HG03565 (cell line): ENCODE data around the gene NCOA7.
"Not testable (repeated sequence)": the region's sequence is repeated elsewhere in the genome, so short reads cannot be mapped to it uniquely, and the experiment has no call there.

Source experiments
- ATAC-seq: cut with Tn5 transposase; IDR thresholded peaks from one replicate; pipeline ENCODE4 v1.9.1; 2021; ENCODE audit warnings: mild to moderate bottlenecking, moderate library complexity; ENCODE audit not compliant: unreplicated experiment

NCOA7 gene

DNA sequence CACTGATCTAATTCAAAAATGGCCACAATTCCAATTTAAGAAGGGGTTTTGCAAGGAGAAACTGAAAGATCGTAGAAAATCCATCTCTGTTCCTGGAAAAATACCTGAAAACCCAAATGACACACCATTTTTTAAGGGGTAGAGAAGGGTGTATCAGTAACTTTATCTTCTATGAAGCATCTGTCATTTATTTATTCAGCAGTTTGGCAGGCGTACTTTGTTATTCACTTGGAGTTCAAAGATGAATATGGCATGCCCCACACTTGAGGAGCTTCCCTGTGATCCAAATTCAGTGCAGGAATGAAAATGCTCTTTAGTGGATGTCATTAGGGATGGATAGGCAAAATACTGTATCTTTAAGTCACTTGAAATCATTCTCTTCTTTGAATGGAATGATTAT is 173.1 kb downstream of the NCOA7 start:
- ATAC-seq, result no peak

DNA sequence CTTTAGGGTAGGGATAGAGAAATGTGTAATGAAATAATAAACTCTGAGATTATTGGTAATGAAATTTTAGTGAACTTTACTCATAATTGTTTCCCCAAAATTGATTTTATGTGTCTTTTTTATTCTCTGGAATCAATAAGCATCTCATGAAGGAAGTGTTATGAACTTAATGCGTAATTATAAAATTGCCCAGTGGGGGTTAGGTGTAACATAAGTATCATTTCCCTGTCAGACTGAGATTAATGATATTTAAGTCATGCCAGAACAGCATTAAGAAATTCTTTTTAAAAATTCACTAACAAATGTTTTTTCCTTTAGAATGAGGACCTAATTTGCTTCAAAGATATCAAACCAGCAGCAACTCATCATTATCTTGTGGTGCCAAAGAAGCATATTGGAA is 175.8 kb downstream of the NCOA7 start:
- no peak for ATAC-seq

DNA sequence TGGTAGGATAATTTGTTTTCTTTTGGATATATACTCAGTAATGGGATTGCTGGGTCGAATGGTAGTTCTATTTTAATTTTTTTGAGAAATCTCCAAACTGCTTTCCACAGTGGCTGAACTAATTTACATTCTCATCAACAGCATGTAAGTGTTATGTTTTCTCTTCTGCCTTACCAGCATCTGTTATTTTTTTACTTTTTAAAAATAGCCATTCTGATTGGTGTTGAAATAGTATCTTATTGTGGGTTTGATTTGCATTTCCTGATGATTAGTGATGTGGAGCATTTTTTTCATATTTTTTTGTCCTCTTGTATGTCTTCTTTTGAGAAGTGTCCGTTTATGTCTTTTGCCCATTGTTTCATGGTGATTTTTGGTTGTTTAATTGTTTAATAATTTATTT is 177.7 kb downstream of the NCOA7 start:
- ATAC-seq, result no peak

DNA sequence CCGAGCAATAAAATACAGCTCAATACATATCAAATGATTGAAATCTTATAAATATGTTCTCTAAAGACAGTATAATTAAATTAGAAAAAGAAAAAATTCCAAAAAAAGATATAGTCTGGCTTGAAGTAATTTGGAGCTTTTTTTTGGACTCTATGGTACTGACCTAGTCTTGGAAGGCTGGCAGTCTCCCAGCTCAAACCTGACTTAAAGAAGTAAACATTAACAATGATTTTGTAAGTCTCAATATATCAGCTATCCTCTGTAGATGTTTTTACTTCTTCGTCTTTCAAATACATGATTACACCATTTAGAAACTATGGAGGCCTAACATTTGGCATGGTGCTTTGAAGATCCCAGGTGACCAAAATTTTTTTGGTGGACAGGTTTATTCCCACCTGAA is 180.0 kb downstream of the NCOA7 start:
- no peak for ATAC-seq

DNA sequence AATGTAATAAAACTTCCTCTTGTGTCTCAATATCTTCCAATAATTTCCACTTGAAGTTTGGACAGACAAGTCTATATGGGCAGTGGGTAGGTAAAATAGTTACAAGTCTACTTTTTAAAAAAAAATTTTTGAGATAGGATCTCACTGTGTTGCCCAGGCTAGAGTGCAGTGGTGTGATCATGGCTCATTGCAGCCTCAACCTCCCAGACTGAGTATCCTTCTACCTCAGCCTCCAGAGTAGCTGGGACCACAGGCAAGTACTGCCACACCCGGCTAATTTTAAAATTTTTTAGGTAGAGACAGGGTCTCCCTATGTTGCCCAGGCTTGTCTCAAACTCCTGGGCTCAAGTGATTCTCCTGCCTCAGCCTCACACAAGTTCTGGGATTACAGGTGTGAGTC is 181.7 kb downstream of the NCOA7 start:
- ATAC-seq, result not testable (repeated sequence)

DNA sequence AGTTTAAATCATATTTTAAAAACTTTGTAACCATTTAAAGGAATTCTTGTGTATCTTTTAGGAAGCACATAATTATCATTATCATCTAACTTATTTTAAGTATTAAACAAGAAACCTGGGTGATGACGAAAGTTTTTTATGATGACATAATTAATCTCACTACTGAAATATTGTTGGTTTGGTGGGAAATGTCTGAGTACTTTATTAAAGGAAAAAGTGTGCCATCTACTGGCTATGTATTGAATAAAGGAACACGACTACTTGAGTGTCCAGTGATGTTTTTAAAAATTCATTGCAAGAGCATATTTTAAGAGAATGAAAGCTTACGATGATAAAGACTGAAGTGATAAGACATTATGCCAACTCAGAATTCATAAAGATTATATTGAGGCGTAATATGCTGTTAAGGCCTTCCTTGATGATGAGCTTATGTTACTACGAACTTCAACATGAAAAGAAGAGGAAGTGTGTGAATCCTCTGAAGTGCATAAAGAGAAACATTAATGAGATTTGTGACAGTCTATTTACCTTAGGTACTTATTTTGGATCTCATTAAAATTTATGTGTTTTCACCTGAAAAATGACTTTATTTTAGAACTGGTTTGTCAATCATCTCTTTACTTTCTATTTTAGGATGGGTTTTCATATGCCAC is 183.6 kb downstream of the NCOA7 start:
- peak; percentile 74 for ATAC-seq

DNA sequence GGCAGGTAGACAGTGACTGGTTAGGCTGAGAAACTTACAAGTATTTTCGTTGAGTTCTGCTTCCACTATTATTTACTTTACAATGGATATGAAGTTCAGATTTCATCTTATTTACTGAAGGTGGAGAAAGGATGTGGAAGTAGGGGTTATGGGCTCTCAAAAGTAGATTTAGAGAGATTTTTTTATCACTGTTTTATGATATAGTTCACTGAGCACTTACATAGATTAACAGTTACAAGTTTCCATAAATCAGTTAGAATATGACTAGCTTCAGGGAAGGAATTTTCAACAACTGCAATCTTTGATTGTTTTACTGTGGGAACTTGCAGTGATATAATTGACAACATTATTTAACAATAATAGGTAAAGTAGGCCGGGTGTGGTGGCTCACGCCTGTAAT is 188.3 kb downstream of the NCOA7 start:
- no peak for ATAC-seq
